Inflammatory macrophage treated with lipopolysaccharide for 1 hour (primary cell): Measurements from ENCODE around the gene SEMA3D.
A peak's percentile ranks its signal among the peaks of the same experiment; 100 is the strongest.
"Not testable (repeated sequence)": the region's sequence is repeated elsewhere in the genome, so short reads cannot be mapped to it uniquely, and the experiment has no call there.

Experiments
- DNase-seq, 2 donors: peaks; one replicate each; pipeline ENCODE4 v3.0.0-alpha.2; 2020 to 2022

The SEMA3D gene

DNA sequence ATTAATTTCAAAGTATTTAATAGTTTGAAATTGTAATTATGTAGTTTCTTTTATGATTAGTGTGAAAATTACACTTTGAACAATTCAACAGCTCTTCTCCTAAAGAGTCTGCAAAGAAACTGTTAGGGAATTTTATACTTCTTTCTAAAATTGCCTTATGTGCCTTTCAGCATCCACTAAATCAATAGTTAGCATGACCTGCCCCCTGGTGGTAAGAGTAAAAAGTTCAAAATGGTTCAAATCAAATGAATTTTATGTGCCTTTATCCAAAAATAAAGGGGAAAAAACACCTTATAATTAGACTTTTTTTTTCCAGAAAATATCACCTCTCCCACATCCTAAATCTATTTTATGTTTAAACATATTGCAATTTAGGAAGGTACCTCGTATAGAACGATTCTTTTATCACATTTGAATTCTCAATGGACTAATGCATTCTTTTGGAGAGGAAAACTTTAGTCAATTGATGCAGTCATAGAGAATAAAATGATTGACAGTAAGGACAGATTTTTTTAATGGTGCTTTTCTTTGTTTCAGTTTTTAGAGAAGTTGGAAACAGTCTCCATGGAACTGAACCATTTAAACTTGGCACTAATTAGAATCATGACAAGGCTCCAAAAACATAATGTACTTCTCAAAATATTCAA lies 163.7 kb downstream of the SEMA3D start:
- peak; percentile 23 to 82 for DNase-seq

DNA sequence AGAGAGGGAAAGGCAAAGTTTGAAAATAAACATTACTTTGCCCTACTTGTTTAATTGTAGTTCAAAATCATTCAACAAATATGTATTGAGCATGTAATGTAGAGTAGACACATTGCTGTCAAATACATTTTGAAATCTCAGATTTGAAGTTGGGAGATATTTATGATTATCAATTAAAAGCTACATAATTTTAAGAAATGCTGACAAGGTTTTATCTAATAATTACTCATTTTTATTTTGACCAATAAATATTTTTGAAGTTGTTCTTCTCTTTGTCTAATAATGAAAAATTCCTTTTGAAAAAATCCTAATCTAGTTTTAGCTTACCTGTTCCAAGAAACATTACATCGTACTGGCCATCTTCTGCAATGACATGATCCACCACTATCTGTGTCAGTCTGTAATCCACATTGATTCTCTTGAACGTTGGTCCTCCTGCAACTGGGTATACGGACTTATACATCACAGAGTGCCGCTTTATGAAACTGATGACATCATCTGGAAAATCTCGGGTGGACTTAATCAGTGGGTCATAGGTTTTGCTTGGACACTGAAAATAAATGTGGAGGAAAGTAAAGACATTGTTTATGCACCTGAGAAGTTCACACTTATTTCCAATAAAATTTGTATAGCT lies 164.7 kb downstream of the SEMA3D start:
- no peak for DNase-seq

DNA sequence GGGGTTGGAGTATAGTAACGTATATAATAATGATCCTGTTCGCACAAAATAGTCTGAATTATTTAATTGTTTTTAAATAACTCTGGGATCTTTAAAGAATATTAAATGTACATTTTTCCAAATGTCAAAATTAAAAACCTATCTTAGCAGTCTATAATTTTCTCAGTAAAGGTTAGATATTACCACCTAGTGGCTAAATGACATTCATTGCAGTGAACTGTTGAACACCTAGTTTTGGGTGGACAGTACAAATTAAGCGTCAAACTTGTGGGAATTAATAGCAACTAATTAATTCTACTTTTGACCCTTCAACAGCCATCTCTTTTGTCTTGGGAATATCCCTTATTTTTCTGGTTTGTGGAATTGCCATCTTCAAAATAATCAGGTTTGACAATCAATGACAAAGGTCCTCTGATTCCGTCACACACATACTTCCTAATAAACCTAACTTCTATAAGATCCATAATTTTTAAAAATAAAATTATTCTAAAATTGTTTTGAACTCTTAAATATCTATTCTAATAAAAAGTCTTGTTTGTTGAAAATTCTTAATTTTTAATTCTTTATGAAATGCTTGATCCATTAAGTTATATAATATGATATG lies 165.7 kb downstream of the SEMA3D start:
- DNase-seq = peak in 1 of 2 donors; percentile 8

DNA sequence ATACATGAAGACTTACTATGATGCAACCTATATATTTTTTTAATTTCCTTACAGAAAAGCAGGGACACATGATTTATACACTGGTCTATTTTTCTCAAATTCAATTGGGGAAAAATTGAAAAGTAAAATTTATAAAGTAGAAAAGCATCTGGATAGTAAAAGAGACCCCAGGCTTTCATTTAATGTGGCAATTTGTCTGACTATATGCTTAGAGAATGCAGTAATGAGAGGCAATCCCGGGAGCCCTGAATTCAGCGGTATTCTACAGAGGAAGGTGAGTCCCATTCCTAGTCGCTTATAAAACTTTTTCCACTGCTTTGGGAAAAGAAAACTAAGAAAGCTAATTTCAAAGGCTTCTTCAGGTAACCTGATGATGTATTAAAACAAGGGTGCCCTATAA lies 167.1 kb downstream of the SEMA3D start:
- no peak for DNase-seq

DNA sequence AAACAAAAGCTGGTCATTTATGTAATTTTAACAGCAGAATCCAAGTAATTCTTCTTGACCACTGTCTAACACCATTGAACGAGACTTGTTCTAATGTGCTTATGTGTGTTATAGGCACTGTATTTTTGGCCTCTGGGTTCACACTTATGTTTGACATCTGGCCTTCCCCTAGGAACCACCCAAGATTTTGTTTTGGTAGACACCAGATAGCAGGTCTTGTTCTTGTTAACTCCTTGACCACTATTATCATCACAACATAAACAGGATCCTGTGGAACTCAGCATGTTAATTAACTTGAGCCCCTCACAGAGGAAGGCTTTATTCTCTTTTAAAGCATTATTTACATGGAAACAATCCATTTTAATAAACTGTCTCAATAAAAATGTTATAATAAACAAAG lies 167.7 kb downstream of the SEMA3D start:
- DNase-seq = no peak

DNA sequence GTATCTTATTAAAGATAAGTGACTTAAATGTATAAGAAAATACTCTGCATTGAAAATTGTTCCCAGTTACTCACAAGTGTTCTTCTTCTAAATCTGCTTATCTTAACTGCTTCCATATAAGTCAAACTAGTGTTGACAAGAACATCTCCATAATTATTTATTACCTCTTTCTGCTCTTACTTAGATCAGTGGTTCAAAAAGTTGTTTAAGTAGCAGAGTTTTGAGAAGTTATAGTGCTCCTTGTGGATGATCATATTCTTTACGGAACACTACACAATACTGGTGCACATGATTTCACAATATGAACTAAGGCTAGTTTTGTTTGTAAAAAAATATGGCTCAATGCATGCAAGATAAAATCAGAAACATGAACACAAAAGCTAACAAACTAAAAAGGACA lies 168.4 kb downstream of the SEMA3D start:
- no peak for DNase-seq

DNA sequence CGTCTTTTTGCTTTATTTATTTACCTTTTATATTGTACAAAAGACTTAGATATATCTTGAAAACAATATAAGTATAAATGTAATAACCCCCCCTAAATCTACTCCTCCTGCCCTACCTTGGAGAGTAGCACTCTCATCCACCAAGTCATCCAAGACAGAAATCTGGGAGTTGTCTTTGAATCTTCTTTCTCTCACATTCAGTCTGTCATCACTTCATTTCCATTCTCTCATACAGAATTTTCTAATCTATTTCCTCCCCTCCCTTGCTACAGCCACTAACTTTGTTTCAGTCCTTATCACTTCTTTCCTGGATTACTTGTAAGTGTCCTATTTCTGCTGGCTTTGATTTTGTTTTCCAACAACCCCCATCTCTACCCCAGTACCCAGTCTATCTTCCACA lies 170.6 kb downstream of the SEMA3D start:
- no peak for DNase-seq

DNA sequence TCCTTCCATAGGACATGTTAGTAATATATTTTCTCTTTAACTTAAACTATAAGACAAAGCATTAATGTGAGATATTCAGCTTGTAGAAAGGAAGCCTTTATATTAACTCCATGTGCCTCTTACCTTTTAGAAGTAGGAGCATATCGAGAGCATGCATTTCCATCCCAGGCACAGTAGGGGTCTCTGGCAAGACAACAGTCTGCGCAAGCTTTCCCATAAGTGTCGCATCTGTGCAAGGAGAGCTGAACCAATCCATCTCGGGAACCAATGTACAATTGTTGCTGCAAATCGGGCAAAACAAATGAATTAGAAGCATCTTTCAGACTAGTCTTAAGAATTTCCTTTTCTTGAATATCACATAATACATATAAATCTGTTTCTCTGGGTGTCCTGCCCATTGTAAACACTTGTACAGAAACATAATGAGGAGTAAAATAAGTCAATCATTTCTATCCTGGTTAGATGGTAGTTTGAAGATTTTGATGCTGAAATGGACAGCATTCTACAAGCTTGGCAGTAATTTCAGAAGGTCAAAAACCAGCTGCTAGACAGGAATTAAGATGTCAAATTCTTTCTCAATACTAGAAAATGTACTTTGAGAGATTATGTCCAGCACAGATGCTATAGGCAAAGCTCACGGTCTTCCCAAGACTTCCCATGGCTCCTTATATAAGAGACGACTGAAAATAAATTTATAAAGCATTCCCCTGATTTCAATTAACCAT lies 171.8 kb downstream of the SEMA3D start:
- no peak for DNase-seq

DNA sequence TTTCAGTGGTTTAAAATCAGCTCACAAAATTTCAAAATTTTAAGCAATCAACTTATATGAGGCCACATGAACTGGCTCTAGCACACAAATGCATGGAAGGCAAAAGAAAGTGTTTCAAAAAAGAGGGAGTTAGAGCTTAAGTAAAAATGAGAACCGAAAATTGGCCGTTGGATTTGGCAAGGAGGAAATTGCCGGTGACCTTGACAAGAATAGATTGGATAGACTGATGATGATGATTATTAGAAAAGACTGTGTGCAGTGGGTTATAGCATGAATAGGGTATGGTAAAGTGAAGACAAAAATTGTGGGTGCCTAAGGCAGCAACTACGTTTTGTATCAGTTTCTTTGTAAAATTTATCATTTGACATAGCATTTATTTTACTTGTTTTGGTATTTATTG lies 175.7 kb downstream of the SEMA3D start:
- DNase-seq = no peak

DNA sequence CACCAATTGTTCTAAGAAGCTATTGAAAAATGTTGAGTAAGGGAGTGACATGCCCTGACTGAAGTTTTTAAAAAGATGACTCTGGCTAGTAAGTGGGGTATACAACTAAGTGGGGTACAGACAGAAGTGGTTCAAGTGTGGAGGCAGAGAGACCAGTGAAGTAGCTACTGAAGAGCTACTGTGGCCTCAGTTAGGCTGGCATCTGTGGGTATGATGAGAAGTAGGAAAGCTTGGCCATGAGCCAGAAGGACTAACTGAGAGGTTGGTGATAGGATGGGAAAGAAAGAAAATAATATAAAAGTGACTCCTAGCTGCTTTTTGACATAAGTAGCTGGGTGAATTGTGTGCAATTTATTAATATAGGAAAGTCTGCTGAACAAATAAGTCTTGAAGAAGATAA lies 176.6 kb downstream of the SEMA3D start:
- DNase-seq = no peak

DNA sequence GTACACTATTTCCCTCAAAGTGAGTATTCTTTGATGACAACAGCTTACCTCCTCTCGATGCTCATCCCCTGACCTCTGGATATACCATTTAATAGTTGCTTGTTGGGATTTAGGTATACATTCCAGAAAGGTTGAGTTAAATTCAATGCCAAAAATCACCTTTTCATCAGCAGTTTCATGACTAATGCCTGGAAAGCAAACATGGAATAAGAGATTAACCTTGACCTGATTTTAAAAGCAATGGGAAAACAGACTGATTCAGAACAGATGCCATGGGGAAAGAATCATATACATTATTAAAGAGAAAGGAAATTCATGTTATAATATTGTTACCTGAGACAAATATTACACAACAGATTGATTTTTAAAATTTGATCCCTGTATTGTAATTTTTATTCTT lies 180.1 kb downstream of the SEMA3D start:
- no peak for DNase-seq

DNA sequence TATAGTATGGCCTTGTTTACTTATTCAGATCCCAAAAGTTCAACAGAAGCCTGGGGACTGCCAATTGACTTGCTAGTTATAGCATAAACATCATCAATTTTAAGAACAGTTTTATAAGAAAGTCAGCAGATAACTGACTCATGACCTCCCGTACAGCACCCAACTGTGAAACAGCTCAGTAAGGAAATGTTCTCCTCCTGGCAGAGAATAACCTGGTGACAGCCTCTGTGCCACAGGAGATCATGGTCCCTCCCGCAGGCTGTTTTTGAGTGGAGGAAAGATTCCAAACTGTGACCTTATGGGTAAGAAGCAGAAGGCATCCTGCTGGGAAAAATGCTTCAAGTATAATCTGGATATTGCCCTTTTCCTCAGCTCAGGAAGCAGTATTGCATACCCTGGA lies 182.5 kb downstream of the SEMA3D start:
- DNase-seq = no peak

DNA sequence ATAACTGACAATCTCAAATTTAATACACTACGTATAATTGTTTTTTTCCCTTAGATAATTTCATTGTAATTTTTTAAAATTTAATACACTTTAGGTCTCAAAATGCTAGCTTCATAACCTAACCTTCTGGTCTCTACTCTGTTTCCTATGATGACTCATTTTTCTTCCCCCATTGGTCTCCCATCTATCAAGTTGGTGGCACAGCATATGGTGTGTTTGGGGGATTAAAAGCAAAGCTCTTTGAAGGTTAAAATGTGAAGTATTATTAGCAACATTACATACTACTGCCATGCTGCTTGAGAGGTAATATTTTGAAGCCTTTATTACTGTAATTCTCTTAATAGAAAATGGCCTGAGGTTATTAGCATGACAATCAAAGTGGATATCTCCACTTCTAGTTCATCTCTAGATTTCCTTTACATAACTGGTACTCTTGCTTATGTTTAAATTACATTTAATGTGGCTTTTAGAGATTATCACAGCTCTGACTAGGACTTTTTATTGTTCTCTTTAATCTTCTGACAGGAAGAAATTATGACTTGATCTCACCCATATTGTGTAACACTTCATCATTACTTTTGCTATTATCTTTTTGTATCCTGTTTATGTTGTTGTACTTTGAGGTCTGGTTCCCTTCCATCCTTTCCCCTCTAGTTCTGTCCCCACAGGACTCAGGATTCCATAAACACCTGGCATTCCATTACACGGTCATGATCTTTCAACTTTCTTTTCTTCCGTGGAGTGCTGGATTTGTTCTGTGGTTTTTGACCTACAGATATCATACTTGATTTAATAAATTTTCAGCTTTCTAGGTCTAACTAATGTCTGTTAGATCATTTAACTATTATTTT lies 185.1 kb downstream of the SEMA3D start:
- no peak for DNase-seq

DNA sequence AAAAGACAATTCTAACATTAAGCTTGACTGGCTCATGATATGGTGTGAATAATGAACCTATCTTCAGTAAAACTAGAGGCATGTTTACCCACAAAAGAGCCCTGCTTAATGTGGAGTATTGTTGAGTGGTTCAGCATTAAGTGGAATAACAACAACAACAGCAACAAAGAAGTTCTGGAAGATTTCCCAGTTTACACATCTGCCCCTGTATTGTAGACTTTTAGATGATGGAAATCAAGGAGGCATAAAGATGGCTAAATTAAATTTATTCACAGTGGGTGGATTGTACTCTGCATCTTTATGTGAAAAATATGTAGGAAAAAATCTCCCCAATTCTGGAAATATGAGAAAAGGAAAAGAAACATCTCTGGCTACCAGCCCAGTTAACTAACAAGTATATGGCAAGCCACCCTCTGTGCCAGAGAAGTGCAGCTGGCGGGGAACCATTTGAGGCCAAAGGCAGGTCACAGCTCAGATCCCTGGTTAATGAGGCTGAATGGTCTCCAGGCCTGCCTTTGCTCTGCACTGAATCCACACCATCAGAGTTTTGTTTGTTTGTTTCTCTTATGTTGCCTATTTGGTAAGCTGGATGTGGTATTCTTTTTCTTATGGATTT lies 186.0 kb downstream of the SEMA3D start:
- DNase-seq = no peak

DNA sequence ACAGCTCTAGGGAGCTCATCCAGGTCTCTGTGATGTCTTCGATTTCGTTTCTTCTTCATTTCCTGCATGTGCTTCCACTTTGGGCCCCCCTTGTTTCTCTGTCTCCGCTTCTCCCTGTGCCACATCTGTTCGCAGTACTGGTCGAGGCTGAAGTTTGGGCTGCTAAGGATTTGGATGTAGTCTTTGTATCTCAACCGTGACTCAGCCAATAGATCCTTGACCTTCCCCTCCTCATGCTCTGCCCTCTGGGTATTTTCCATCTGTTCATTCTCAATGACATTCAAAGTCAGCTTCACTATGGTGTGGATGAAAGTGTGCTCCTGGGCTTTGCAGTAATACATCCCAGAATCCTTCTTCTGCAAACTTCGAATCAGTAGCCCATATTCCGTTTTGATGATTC lies 187.4 kb downstream of the SEMA3D start:
- DNase-seq = no peak

DNA sequence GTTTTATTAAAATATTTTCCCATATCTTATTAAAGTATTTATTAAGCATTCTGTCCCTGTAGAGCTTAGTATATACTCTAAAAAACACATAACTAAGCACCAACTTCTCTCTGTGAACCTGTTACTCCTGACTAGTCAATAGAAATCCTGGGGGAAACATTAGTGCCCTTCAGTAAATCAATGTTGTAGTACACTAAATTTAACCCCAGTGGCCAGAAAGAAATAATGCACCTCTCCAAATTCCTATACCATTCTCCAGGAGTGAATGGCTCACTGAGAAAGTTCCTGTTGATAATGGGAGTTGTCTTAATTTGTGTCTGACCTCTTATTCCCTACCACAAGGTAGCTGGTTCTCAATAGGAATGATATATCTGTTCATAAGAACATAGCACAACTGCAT lies 188.2 kb downstream of the SEMA3D start:
- DNase-seq = no peak

DNA sequence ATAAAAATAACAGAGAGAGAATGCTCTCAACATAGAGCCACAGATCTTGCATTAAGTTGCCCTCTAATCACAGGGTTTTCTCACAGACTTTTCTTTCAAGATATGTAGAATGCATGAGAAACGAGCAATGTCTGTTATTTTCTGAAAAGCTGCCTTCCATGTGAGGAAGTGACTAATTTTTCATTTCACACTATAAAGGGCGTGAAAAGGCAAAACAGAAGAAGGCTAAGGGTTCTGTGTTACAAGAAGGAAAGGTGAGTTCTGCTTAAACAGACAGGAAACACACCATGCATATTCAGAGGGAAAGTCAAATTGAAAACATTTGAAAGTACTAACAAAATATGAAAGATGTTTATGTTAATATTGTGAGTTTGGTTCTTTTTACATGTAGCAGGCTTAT lies 189.2 kb downstream of the SEMA3D start:
- no peak for DNase-seq

DNA sequence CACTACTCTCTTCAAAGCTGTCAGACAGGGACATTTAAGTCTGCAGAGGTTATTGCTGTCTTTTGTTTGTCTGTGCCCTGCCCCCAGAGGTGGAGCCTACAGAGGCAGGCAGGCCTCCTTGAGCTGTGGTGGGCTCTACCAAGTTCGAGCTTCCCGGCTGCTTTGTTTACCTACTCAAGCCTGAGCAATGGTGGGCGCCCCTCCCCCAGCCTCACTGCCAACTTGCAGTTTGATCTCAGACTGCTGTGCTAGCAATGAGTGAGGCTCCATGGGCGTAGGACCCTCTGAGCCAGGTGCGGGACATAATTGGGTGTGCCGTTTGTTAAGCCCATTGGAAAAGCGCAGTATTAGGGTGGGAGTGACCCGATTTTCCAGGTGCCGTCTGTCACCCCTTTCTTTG lies 193.9 kb downstream of the SEMA3D start:
- not testable (repeated sequence) for DNase-seq

DNA sequence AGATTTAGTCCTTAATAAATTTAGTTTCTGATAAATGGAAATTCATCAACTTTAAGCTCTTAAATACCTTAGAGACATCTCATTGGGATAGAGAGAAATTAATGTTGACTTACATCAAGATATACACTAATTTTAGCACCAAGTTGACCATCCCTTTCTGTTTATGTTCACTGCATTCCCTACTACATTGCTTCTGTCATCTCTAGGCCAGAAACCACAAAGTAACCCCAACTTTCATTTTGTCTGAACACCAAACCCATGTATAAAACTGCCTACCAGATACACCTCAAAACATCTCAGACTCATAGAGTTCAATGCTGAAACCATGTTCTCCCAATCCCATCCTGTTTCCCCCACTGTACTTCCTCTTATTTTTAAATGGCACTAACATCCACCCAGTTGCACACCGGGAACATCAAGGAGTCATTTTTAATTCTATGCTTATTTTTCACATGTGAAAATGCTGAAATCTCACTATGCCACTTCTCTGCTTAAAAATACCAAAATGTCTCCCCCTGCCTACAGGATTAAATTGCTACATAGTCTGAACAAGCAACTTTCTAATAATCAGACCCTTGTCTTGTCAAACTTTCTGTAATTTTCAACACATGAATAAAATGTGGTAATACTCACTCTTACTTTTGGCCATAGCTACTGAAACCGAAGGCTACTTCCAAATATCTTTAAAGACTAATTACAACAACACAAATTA lies 201.6 kb downstream of the SEMA3D start:
- DNase-seq = no peak

DNA sequence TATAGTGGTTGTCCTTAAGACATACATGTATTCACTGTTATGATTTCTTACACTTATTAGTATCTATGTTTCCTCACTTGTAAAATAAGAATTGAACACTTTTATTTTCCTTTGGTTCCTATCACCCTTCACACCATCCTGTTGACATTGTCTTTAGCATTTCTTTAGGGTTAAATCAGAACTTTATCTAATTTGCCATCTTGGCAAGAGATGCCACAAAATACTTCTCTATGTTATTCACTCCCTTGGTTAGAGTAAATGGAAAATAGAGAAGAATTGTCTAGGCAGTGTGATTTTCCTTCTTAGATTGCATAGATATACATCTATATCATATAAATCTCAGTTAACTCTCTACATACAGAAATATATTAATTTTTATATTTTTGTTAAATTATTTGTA lies 204.7 kb downstream of the SEMA3D start:
- no peak for DNase-seq

DNA sequence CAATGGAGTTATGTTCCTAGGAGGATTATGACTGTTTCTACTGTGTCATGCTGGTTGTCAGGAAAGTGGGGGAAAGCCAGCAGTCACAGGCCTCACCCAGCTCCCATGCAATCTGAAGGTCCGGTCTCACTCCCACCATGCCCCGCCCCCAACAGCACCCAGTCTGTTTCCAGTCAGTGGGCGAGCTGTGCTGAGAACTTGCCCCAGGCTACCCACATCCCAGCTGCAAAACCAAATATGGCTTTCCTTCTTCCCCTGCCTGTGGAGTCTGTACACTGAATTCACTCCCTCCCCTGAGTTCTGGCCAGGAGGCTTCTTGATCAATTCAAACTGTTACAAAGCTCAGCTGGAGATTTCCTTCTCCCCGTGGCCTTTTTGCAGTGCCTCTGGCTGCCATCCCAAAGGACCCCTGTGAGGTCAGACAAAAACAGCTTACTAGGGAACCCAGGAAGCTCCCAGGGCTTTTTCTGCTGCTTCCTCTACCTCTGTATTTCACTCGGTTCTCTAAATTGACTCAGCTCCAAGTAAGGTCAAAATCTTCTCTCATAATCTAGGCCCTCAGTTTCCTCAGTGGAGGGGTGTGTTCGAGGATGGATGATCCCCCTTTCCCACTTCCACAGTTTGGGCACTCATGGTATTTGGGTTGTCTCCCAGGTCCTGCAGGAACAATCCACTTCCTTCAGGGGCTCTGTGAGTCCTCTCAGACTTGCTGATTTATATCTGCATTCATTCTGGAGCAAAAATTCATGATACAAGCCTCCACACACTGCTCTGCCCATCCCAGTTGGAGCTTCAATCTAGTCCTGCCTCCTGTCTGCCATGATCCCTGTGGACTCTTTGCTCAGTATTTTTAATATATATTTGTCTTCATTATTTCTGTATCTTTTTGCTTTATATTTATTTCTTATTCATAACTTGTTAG lies 205.5 kb downstream of the SEMA3D start:
- no peak for DNase-seq
